HepG2 (cell line): ENCODE data around the gene BPIFA1. TPM values are rescaled to one million over a fixed set of nuclear protein-coding genes. Genes with fewer than 3 reads are reported as not detected.

ENCODE experiments used
- FIP1L1 ChIP-seq: fragments of 200-400 bp; formaldehyde crosslinking; IDR thresholded peaks from 2 replicates; pipeline ENCODE4 v1.6.1; 2018; ENCODE audit warnings: low read depth, mild to moderate bottlenecking, low read length, moderate library complexity, borderline replicate concordance; ENCODE audit not compliant: insufficient read depth
- IRX3 ChIP-seq: sonication (generic); formaldehyde crosslinking; IDR thresholded peaks from 2 replicates; pipeline ENCODE4 v1.8.1; 2023; ENCODE audit warnings: mild to moderate bottlenecking, low read depth, missing genetic modification reagents, borderline replicate concordance
- KDM1A ChIP-seq: IDR thresholded peaks from 2 replicates; pipeline ENCODE4 v1.6.1; 2016; ENCODE audit warnings: missing compliant biosample characterization
- KMT2A ChIP-seq: sonication (generic); formaldehyde crosslinking; IDR thresholded peaks from 2 replicates; pipeline ENCODE4 v1.4.0; 2020; ENCODE audit warnings: missing genetic modification reagents
- MED13 ChIP-seq: sonication (generic); formaldehyde crosslinking; IDR thresholded peaks from 2 replicates; pipeline ENCODE4 v1.5.0; 2020; ENCODE audit warnings: missing genetic modification reagents
- MLLT10 ChIP-seq: sonication (generic); formaldehyde crosslinking; IDR thresholded peaks from 2 replicates; pipeline ENCODE4 v1.4.0; 2020; ENCODE audit warnings: missing genetic modification reagents
- NFIC ChIP-seq: IDR thresholded peaks from 2 replicates; pipeline ENCODE4 v1.6.1; 2012; ENCODE audit warnings: mild to moderate bottlenecking, low read length, inconsistent platforms
- NONO ChIP-seq, 2 experiments: fragments of 450-650 bp in 1 of 2; sonication (generic) in 1 of 2; formaldehyde crosslinking in 1 of 2; IDR thresholded peaks in 1 of 2; conservative IDR thresholded peaks in 1 of 2; 2 replicates each; pipeline versions ENCODE4 v1.6.1 to v1.8.0; 2017 to 2022; ENCODE audit warnings: mild to moderate bottlenecking in 1 of 2, missing genetic modification reagents in 1 of 2, moderate library complexity in 1 of 2
- NRL ChIP-seq: sonication (generic); formaldehyde crosslinking; IDR thresholded peaks from 2 replicates; pipeline ENCODE4 v1.5.0; 2020; ENCODE audit warnings: missing genetic modification reagents, mild to moderate bottlenecking, moderate library complexity, borderline replicate concordance
- PAWR ChIP-seq: sonication (generic); formaldehyde crosslinking; IDR thresholded peaks from 2 replicates; pipeline ENCODE4 v1.4.0; 2020; ENCODE audit warnings: missing genetic modification reagents, mild to moderate bottlenecking, borderline replicate concordance
- POGZ ChIP-seq: sonication (generic); formaldehyde crosslinking; IDR thresholded peaks from 2 replicates; pipeline ENCODE4 v1.4.0; 2020; ENCODE audit warnings: mild to moderate bottlenecking, missing genetic modification reagents
- RBAK ChIP-seq: sonication (generic); formaldehyde crosslinking; IDR thresholded peaks from 2 replicates; pipeline ENCODE4 v1.5.1; 2020; ENCODE audit warnings: mild to moderate bottlenecking, missing genetic modification reagents
- RFXAP ChIP-seq: sonication (generic); formaldehyde crosslinking; IDR thresholded peaks from 2 replicates; pipeline ENCODE4 v1.4.0; 2020; ENCODE audit warnings: missing genetic modification reagents, borderline replicate concordance
- SSRP1 ChIP-seq: IDR thresholded peaks from 2 replicates; pipeline ENCODE4 v1.6.1; 2016; ENCODE audit warnings: control low read depth
- U2AF2 ChIP-seq: fragments of 200-400 bp; formaldehyde crosslinking; IDR thresholded peaks from 2 replicates; pipeline ENCODE4 v1.6.1; 2017; ENCODE audit warnings: low read depth, mild to moderate bottlenecking, low read length
- YY1 ChIP-seq: IDR thresholded peaks from 2 replicates; pipeline ENCODE4 v1.6.1; 2011; ENCODE audit warnings: low read length, low read depth, moderate library complexity, mild to moderate bottlenecking; ENCODE audit not compliant: insufficient read depth, insufficient replicate concordance
- ZNF124 ChIP-seq: sonication (generic); formaldehyde crosslinking; IDR thresholded peaks from 2 replicates; pipeline ENCODE4 v1.4.0; 2020; ENCODE audit warnings: missing genetic modification reagents
- ZNF224 ChIP-seq: sonication (generic); formaldehyde crosslinking; IDR thresholded peaks from 2 replicates; pipeline ENCODE4 v1.5.0; 2020; ENCODE audit warnings: mild to moderate bottlenecking, missing genetic modification reagents
- ZNF256 ChIP-seq: sonication (generic); formaldehyde crosslinking; conservative IDR thresholded peaks from 2 replicates; pipeline ENCODE4 v1.4.0; 2020; ENCODE audit warnings: missing genetic modification reagents
- ZNF605 ChIP-seq: sonication (generic); formaldehyde crosslinking; IDR thresholded peaks from 2 replicates; pipeline ENCODE4 v1.8.0; 2022; ENCODE audit warnings: mild to moderate bottlenecking, missing genetic modification reagents
- ZNF772 ChIP-seq: sonication (generic); formaldehyde crosslinking; IDR thresholded peaks from 2 replicates; pipeline ENCODE4 v1.5.0; 2020; ENCODE audit warnings: mild to moderate bottlenecking, missing genetic modification reagents
- ZNF790 ChIP-seq: sonication (generic); formaldehyde crosslinking; IDR thresholded peaks from 2 replicates; pipeline ENCODE4 v1.8.0; 2022; ENCODE audit warnings: missing genetic modification reagents, mild to moderate bottlenecking, borderline replicate concordance
- polyA plus RNA-seq, 8 experiments: library from polyadenylated mRNA; depleted of rRNA in 3 of 8; stranded (reverse) in 7 of 8; unstranded in 1 of 8; fragments of >200 nt; fragmentation: Illumina TruSeq in 4 of 8; extraction: Trizol in 4 of 8; gene quantifications; 2 replicates each; pipeline versions ENCODE4 v1.2.1 to v1.2.3, GENCODE V29; 2011 to 2016; ENCODE audit warnings: low read depth in 4 of 8, missing spikeins in 1 of 8, mixed read lengths in 1 of 8; ENCODE audit not compliant: insufficient read depth in 1 of 8
- total RNA-seq, 5 experiments: library from RNA; depleted of rRNA; stranded (reverse); fragments of >200 nt; fragmentation: Illumina TruSeq; extraction: Trizol; gene quantifications; 2 replicates each; pipeline ENCODE4 v1.2.3, GENCODE V29; 2016; ENCODE audit warnings: low read depth in 1 of 5
- TF ChIP-seq, protein P1 (sequence below): IDR thresholded peaks from 2 replicates; pipeline ENCODE4 v1.6.1; 2016; ENCODE audit warnings: control low read depth
- TF ChIP-seq, protein P2 (sequence below): sonication (generic); formaldehyde crosslinking; IDR thresholded peaks from 2 replicates; pipeline ENCODE4 v1.4.0; 2020; ENCODE audit warnings: missing genetic modification reagents
- TF ChIP-seq, protein P3 (sequence below): sonication (generic); formaldehyde crosslinking; IDR thresholded peaks from 2 replicates; pipeline ENCODE4 v1.8.0; 2023; ENCODE audit warnings: mild to moderate bottlenecking, missing genetic modification reagents
- TF ChIP-seq, protein P4 (sequence below): sonication (generic); formaldehyde crosslinking; IDR thresholded peaks from 2 replicates; pipeline ENCODE4 v1.5.1; 2020; ENCODE audit warnings: missing genetic modification reagents, mild to moderate bottlenecking, borderline replicate concordance

BPIFA1 gene
- total and polyA plus RNA-seq, 2 of the 13 experiments (the other 11 are each of a cell fraction or from before 2014, with no cell fraction given) = not detected

DNA sequence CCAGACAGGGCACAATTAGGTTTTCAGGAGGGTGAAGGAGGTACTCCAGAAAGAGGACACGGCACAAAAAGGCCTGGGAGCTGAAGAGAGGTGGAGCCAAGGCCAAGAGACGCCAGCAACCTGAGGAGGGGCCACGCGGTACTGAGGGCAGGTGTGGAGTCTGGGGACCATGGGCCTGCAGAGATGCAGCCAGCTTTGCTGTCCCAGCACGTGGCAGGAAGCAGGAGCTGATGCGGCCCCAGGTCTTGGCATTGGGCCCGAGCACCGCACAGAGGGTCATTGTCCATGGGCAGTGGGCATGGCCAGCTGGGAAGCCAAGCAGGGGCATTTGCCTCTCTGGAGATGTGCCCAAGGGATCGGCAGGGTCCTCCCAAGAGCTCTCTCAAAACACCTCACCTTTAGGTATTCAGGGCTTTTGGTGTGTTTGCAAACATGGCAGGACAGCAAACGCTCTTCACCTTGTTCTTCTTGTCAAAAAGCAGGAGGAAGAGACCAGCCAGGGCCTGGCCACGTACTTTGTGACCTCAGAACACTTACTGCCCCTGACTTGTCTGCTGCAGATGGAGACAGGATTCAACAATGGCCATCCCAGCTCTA is 45.9 kb downstream of the BPIFA1 start (continued):
- TF ChIP-seq, protein P1, sequence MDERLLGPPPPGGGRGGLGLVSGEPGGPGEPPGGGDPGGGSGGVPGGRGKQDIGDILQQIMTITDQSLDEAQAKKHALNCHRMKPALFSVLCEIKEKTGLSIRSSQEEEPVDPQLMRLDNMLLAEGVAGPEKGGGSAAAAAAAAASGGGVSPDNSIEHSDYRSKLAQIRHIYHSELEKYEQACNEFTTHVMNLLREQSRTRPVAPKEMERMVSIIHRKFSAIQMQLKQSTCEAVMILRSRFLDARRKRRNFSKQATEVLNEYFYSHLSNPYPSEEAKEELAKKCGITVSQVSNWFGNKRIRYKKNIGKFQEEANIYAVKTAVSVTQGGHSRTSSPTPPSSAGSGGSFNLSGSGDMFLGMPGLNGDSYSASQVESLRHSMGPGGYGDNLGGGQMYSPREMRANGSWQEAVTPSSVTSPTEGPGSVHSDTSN (CRISPR knock-in tag) = no peak
- TF ChIP-seq ZNF256 (CRISPR knock-in tag) (no peak), ZNF772 (no peak), RBAK (CRISPR knock-in tag) (no peak), KDM1A (CRISPR knock-in tag) (peak; percentile 57; the same call in 1 of the 2 replicates), PAWR (CRISPR knock-in tag) (no peak), NRL (CRISPR knock-in tag) (peak; percentile 69; the same call in 1 of the 2 replicates), SSRP1 (CRISPR knock-in tag) (no peak), IRX3 (CRISPR knock-in tag) (no peak), ZNF790 (no peak), YY1 (no peak), ZNF605 (CRISPR knock-in tag) (peak; percentile 61; the same call in 1 of the 2 replicates), MLLT10 (no peak), MED13 (CRISPR knock-in tag) (no peak), ZNF224 (CRISPR knock-in tag) (no peak), RFXAP (CRISPR knock-in tag) (no peak), NFIC (no peak), ZNF124 (CRISPR knock-in tag) (no peak), FIP1L1 (no peak), NONO (IDR thresholded peaks at IDR 0.05) (no peak), NONO (CRISPR knock-in tag; conservative IDR thresholded peaks at IDR 0.05) (no peak), POGZ (CRISPR knock-in tag) (peak; percentile 31; the same call in 1 of the 2 replicates), U2AF2 (no peak), KMT2A (CRISPR knock-in tag) (no peak)
- TF ChIP-seq, protein P2, sequence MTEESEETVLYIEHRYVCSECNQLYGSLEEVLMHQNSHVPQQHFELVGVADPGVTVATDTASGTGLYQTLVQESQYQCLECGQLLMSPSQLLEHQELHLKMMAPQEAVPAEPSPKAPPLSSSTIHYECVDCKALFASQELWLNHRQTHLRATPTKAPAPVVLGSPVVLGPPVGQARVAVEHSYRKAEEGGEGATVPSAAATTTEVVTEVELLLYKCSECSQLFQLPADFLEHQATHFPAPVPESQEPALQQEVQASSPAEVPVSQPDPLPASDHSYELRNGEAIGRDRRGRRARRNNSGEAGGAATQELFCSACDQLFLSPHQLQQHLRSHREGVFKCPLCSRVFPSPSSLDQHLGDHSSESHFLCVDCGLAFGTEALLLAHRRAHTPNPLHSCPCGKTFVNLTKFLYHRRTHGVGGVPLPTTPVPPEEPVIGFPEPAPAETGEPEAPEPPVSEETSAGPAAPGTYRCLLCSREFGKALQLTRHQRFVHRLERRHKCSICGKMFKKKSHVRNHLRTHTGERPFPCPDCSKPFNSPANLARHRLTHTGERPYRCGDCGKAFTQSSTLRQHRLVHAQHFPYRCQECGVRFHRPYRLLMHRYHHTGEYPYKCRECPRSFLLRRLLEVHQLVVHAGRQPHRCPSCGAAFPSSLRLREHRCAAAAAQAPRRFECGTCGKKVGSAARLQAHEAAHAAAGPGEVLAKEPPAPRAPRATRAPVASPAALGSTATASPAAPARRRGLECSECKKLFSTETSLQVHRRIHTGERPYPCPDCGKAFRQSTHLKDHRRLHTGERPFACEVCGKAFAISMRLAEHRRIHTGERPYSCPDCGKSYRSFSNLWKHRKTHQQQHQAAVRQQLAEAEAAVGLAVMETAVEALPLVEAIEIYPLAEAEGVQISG = 0 out of 2 replicates have a peak, but pooled peaks have one; percentile 12
- TF ChIP-seq, protein P3, sequence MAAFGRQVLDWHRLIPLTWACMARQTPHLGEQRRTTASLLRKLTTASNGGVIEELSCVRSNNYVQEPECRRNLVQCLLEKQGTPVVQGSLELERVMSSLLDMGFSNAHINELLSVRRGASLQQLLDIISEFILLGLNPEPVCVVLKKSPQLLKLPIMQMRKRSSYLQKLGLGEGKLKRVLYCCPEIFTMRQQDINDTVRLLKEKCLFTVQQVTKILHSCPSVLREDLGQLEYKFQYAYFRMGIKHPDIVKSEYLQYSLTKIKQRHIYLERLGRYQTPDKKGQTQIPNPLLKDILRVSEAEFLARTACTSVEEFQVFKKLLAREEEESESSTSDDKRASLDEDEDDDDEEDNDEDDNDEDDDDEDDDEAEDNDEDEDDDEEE (CRISPR knock-in tag) = no peak
- TF ChIP-seq, protein P4, sequence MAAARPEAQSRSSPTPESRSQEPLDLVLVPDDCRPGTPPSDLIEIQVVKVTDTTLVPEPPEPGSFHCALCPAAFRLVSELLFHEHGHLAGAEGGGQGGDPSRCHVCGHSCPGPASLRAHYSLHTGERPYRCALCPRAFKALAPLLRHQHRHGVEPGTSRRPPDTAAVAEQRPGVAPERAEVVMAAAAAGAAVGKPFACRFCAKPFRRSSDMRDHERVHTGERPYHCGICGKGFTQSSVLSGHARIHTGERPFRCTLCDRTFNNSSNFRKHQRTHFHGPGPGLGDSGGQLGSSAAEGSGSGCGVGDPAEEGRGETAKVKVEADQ (CRISPR knock-in tag) = 0 out of 2 replicates have a peak, but pooled peaks have one; percentile 31
